ENCODE measurements around the gene LGALS1. TPM values are rescaled to one million over a fixed set of nuclear protein-coding genes. Genes with fewer than 3 reads are reported as not detected.
A peak's percentile ranks its signal among the peaks of the same experiment; 100 is the strongest.

Gene LGALS1
- total RNA-seq, 1 experiment from 2014 or later, result 61.4 TPM

DNA sequence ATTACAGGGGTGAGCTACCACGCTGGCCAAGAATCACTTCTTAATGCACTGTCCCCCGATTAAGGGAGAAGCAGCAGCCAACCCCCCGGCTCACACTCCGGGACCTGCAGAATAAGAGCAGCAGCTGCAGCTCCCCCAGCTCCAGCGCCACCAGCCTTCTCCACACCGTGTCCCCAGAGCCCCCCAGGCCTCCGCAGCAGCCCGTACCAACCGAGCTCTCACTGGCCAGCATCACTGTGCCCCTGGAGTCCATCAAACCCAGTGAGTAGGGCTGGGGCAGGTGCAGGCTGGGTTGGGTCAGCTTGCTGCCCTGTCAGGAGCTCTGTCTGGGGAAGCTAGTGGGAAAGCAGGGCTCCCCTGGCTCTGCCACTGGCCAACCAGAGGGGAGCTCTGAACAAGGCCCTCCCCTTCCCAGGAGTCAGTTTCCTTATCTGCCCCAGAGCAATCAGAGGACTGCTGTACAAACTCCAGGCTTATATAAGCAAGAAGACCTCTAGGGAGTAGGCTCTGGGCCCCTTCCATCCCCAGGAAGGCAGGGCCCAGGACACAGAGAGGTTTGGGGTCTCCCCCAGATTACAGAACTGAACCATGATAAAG, 44.5 kb upstream of the LGALS1 start:
- Mint-ChIP-seq H3K36me3 (ENCODE audit: insufficient read depth, unreplicated experiment) (peaks cover 37% of the 10 kb centered on the region), H3K9me3 (ENCODE audit: low read depth, unreplicated experiment) (no peaks in the 10 kb centered on the region), H3K27ac (ENCODE audit: unreplicated experiment) (no peak overlapping the region), H3K27me3 (ENCODE audit: unreplicated experiment) (no peaks in the 10 kb centered on the region), H3K4me1 (ENCODE audit: low read depth, unreplicated experiment) (no peaks in the 10 kb centered on the region), H3K4me3 (ENCODE audit: low read depth, unreplicated experiment) (no peak overlapping the region)
- no TSS peak for BruUV-seq (replicated peaks)
- intact Hi-C loops (cut with micrococcal nuclease; ENCODE audit: unreplicated experiment), result no loop called here
- CTCF ChIA-PET, result interaction anchor here (0.6 kb wide), 1 partner anchor 157 kb away, joined by 3 read pairs; no protein-coding TSS in a partner anchor
- TF ChIP-seq, protein P1, sequence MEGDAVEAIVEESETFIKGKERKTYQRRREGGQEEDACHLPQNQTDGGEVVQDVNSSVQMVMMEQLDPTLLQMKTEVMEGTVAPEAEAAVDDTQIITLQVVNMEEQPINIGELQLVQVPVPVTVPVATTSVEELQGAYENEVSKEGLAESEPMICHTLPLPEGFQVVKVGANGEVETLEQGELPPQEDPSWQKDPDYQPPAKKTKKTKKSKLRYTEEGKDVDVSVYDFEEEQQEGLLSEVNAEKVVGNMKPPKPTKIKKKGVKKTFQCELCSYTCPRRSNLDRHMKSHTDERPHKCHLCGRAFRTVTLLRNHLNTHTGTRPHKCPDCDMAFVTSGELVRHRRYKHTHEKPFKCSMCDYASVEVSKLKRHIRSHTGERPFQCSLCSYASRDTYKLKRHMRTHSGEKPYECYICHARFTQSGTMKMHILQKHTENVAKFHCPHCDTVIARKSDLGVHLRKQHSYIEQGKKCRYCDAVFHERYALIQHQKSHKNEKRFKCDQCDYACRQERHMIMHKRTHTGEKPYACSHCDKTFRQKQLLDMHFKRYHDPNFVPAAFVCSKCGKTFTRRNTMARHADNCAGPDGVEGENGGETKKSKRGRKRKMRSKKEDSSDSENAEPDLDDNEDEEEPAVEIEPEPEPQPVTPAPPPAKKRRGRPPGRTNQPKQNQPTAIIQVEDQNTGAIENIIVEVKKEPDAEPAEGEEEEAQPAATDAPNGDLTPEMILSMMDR (IDR thresholded peaks at IDR 0.05; ENCODE audit: unreplicated experiment), result no peak
- no peak for DNase-seq

DNA sequence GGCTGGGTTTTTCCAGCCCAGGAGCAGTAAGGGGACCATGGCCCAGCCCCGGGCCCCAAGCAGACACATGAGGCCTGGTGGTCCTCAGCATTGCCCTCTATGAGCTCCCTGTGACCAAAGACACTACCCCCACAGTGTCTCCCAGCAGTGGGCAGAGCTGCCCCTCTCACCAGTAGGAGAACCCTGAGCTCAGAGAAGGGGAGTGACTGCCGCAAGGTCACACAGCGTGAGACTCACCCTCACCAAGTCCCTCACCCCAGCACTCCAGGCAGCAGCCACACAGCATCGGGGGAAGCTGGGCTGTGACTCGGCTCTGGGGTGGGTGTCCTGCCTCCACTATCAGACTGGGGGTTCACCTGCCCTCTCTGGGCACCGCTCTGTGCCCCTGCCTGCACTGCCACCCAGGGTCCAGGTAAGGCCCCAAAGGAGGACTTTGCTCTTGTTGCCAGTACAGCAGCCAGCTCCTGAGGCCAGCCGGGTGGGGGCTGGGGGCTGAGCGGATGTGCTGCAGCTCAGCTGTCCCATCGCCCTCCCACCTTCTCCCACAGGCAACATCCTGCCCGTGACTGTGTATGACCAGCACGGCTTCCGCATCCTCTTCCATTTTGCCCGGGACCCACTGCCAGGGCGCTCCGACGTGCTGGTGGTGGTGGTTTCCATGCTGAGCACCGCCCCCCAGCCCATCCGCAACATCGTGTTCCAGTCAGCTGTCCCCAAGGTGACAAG, 43.8 kb upstream of the LGALS1 start:
- H3K27ac Mint-ChIP-seq (ENCODE audit: unreplicated experiment), result no peak overlapping the region
- H3K4me3 Mint-ChIP-seq (ENCODE audit: low read depth, unreplicated experiment), result no peak overlapping the region
- peaks cover 32% of the 10 kb centered on the region for H3K36me3 Mint-ChIP-seq (ENCODE audit: insufficient read depth, unreplicated experiment)
- no peak for DNase-seq
- H3K4me1 Mint-ChIP-seq (ENCODE audit: low read depth, unreplicated experiment), result no peaks in the 10 kb centered on the region
- TF ChIP-seq, protein P1 (IDR thresholded peaks at IDR 0.05; ENCODE audit: unreplicated experiment), result no peak
- intact Hi-C loops (cut with micrococcal nuclease; ENCODE audit: unreplicated experiment), result no loop called here
- CTCF ChIA-PET, result interaction anchor here (3.8 kb wide), 1 partner anchor 11 kb away, joined by 18 read pairs; no protein-coding TSS in a partner anchor
- H3K9me3 Mint-ChIP-seq (ENCODE audit: low read depth, unreplicated experiment), result no peaks in the 10 kb centered on the region
- no TSS peak for BruUV-seq (replicated peaks)
- no peaks in the 10 kb centered on the region for H3K27me3 Mint-ChIP-seq (ENCODE audit: unreplicated experiment)

DNA sequence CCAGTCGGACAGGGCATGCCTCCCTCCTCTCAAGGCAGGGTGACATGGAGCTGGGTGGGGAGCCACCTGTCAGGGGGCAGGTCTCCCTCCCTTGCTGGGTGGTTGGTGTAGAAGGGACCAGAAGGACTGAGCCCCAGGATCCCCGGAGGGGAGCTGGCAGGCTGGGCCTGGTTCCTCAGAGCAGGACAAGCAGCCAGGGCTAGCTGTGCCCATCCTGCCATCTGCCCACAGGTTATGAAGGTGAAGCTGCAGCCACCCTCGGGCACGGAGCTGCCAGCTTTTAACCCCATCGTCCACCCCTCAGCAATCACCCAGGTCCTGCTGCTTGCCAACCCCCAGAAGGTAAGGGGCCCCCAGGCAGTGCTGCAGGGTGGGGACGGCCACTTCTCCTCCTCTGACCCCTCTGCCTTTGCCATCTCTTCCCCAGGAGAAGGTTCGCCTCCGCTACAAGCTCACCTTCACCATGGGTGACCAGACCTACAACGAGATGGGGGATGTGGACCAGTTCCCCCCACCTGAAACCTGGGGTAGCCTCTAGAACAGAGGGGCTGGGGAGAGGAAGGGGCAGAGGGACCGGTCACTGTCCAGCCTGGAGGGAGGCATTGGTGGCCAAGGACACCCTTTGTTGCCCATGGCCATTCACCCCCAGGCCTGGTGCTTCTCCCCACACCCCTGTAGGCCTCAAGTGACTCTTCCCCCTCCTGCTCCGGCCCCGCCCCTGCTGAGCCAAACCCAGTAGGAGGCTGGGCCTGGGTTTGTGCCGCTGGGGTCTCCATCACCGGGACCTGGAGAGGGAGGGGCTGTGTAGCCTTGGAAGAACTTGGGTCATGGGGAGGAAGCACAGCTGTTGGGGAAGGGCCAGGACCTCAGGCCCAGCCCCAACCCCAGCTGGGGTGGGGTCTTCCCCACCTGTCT, 43.0 kb upstream of the LGALS1 start:
- no peak overlapping the region for H3K4me3 Mint-ChIP-seq (ENCODE audit: low read depth, unreplicated experiment)
- BruUV-seq (replicated peaks), result TSS peak; percentile 13
- peaks cover 35% of the 10 kb centered on the region for H3K36me3 Mint-ChIP-seq (ENCODE audit: insufficient read depth, unreplicated experiment)
- H3K27ac Mint-ChIP-seq (ENCODE audit: unreplicated experiment), result no peak overlapping the region
- intact Hi-C loops (cut with micrococcal nuclease; ENCODE audit: unreplicated experiment), result no loop called here
- TF ChIP-seq, protein P1 (IDR thresholded peaks at IDR 0.05; ENCODE audit: unreplicated experiment), result no peak
- no peaks in the 10 kb centered on the region for H3K27me3 Mint-ChIP-seq (ENCODE audit: unreplicated experiment)
- no peaks in the 10 kb centered on the region for H3K4me1 Mint-ChIP-seq (ENCODE audit: low read depth, unreplicated experiment)
- H3K9me3 Mint-ChIP-seq (ENCODE audit: low read depth, unreplicated experiment), result no peaks in the 10 kb centered on the region
- no peak for DNase-seq
- CTCF ChIA-PET, result interaction anchor here (3.8 kb wide), 1 partner anchor 11 kb away, joined by 18 read pairs; no protein-coding TSS in a partner anchor

DNA sequence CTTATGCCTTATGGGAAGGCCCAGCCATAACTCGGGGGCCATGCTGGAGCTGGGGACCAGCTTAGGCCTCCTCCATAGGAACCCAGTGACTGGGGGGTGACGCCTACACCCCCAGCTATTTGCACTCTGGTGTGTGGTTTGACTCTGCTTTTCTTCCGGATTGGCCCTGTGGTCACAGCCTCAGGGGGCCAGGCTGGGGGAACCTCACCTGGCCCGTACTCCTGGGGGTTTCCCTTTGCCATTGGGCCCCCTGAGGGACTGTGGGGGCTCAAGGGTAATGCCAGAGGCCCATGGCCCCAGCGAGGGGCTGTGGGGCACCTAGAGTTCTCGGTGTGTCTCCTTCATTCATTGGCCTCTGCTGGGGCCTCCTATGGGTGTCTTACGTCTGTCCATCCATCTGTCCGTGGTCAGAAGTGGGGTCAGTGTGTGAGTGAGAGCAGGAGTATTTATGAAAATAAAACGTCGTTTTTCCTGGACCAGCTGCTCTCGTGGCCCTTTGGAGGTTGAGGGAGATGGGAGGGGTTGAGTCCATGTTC, 42.3 kb upstream of the LGALS1 start:
- H3K9me3 Mint-ChIP-seq (ENCODE audit: low read depth, unreplicated experiment), result no peaks in the 10 kb centered on the region
- no peak overlapping the region for H3K4me3 Mint-ChIP-seq (ENCODE audit: low read depth, unreplicated experiment)
- peaks cover 41% of the 10 kb centered on the region for H3K36me3 Mint-ChIP-seq (ENCODE audit: insufficient read depth, unreplicated experiment)
- H3K4me1 Mint-ChIP-seq (ENCODE audit: low read depth, unreplicated experiment), result no peaks in the 10 kb centered on the region
- no peak overlapping the region for H3K27ac Mint-ChIP-seq (ENCODE audit: unreplicated experiment)
- intact Hi-C loops (cut with micrococcal nuclease; ENCODE audit: unreplicated experiment), result no loop called here
- no peak for DNase-seq
- CTCF ChIA-PET, result interaction anchor here (3.8 kb wide), 1 partner anchor 10 kb away, joined by 18 read pairs; no protein-coding TSS in a partner anchor
- BruUV-seq (replicated peaks), result no TSS peak
- TF ChIP-seq, protein P1 (IDR thresholded peaks at IDR 0.05; ENCODE audit: unreplicated experiment), result no peak
- H3K27me3 Mint-ChIP-seq (ENCODE audit: unreplicated experiment), result no peaks in the 10 kb centered on the region
